Adrenal gland (tissue), 12 donors: ENCODE results near the gene HSPA12A. TPM values are rescaled to one million over a fixed set of nuclear protein-coding genes. Genes with fewer than 3 reads are reported as not detected.
A peak's percentile ranks its signal among the peaks of the same experiment; 100 is the strongest.

Experiments
- DNase-seq, 7 donors: peaks; one replicate each; pipeline ENCODE4 v3.0.0-alpha.2; 2019 to 2020
- H3K27ac ChIP-seq, 5 donors: fragments of 200-600 bp; sonication (generic) in 4 of 5; 1 replicate in 3 of 5; 2 replicates in 2 of 5; pipeline versions ENCODE4 v1.5.1 to v1.8.0; 2016 to 2020; ENCODE audit warnings: mild to moderate bottlenecking in 1 of 5
- H3K27me3 ChIP-seq: fragments of 200-600 bp; 2 replicates; pipeline ENCODE4 v1.8.0; 2021
- H3K36me3 ChIP-seq, 2 donors: fragments of 200-600 bp; replicated peaks in 1 of 2; 1 replicate in 1 of 2; 2 replicates in 1 of 2; pipeline versions ENCODE4 v1.5.1 to v1.8.0; 2018 to 2022
- H3K4me1 ChIP-seq, 2 donors: fragments of 200-600 bp; replicated peaks in 1 of 2; 1 replicate in 1 of 2; 2 replicates in 1 of 2; pipeline versions ENCODE4 v1.5.1 to v1.8.0; 2018 to 2021
- H3K4me3 ChIP-seq, 4 donors: fragments of 200-600 bp; sonication (generic) in 3 of 4; one replicate each; pipeline ENCODE4 v1.5.1; 2016 to 2018
- H3K9me3 ChIP-seq, 3 donors: fragments of 200-600 bp; sonication (generic) in 1 of 3; replicated peaks in 1 of 3; 1 replicate in 2 of 3; 2 replicates in 1 of 3; pipeline versions ENCODE4 v1.5.1 to v1.8.0; 2016 to 2021
- POLR2A ChIP-seq, 2 donors: fragments of 450-650 bp; IDR thresholded peaks; one replicate each; pipeline ENCODE4 v1.6.1; 2017; ENCODE audit warnings: antibody characterized with exemption in 2 of 2, mild to moderate bottlenecking in 2 of 2, moderate library complexity in 1 of 2
- WGBS, 4 donors: extraction: QIAGEN DNeasy Blood & Tissue Kit in 2 of 4; methylation state at CpG; one replicate each; pipeline versions ENCODE4 v1.1.5 to v1.1.7; 2013 to 2017; 5-methylcytosine and 5-hydroxymethylcytosine counted together
- intact Hi-C, 2 donors: fragments of 100-400 bp; cut with DNase I; formaldehyde crosslinking; loops; one replicate each; pipeline versions ENCODE4 v1.14.1 to v1.15.0; 2022 to 2023
- polyA plus RNA-seq, 3 donors: library from polyadenylated mRNA; stranded (reverse); fragments of 200-250 nt in 2 of 3; fragments of 350-450 nt in 1 of 3; fragmentation: Illumina TruSeq in 1 of 3; extraction: RNeasy Lipid Tissue Mini Kit (QIAGEN cat#74804) in 1 of 3; gene quantifications; one replicate each; pipeline ENCODE4 v1.2.3, GENCODE V29; 2013 to 2014
- total RNA-seq, 9 donors: library from RNA; depleted of rRNA in 4 of 9; stranded (reverse); fragments of >200 nt in 4 of 9; fragments of 120-200 nt in 1 of 9; fragmentation: NEBNext Ultra II Directional in 1 of 9; extraction: Animal tissue kit (Norgen Biotek cat#: 25700) in 1 of 9; gene quantifications; one replicate each; pipeline versions ENCODE4 v1.1.0 to v1.2.4, GENCODE V29; 2013 to 2023
- TF ChIP-seq, protein P1 (sequence below), 6 experiments: fragments of 450-650 bp in 4 of 6; fragments of 200-600 bp in 2 of 6; sonication (generic) in 1 of 6; IDR thresholded peaks; 1 replicate in 5 of 6; 2 replicates in 1 of 6; pipeline versions ENCODE4 v1.5.1 to v1.8.0; 2016 to 2021; ENCODE audit warnings: antibody characterized with exemption in 6 of 6, mild to moderate bottlenecking in 2 of 6, moderate library complexity in 1 of 6
- donor health status: healthy with polysubstance abuse.
- donor health status: Bipolar disorder and iron deficiency.
- donor health status: DM: yes; HTN: yes; CAD: no.
- donor health status: DM: no; HTN: no; CAD: no.
- donor health status: DM: no; HTN: no; CAD: no.
- donor health status: DM: yes; HTN: yes; CAD: no.

The HSPA12A gene
- total and polyA plus RNA-seq, 12 donors, result 20.1 to 61.3 (median 46.3) TPM

DNA sequence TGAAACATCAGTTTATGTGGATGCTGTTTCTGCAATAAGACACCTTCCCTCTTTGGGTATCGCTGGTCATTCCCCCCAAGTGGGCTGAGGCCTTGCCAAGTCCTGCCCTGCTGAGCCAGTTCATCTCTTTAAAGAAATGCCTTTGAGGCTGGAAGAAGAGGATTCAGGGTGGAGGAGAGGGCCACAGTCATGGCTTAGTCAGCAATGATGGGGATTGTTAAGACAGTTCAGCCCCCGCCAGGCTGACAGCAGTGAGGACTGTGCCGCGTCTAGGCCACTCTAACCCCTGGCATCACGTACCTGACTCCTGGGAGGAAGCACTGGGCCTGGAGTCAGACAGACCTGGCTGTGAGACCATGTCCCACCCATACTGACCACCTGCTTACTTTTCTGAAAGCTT is 73.3 kb downstream of the HSPA12A start:
- H3K27ac ChIP-seq, result peak overlapping the region in 1 of 5 donors; percentile 29

DNA sequence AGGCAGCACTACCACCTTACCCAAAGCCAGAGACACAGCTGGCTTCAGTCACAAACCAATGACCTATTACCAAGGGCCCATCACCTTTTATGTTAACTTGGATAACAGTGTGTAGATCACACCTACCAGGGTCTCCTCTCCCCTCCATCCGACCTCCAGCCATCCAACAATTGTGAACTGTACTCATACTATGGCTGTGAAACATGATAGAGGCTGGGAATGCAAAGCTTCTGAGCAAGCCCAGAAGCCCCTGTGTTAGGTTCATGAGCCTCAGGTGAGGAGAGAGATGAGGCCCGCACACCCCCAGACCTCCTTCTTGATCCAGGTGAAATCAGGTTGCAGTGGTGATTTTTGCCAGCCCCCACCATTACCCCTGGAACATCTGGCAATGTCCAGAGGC is 73.9 kb downstream of the HSPA12A start:
- peaks cover 6 to 33% of the 10 kb centered on the region in 2 donors for H3K4me1 ChIP-seq
- DNase-seq, result no peak

More for the DNA sequence above, 73.3 kb downstream of the HSPA12A start:
- Histone ChIP-seq H3K9me3 (no peaks in the 10 kb centered on the region), H3K4me1 (peaks cover 6 to 33% of the 10 kb centered on the region in 2 donors), H3K4me3 (no peak overlapping the region), H3K36me3 (no peaks in the 10 kb centered on the region), H3K27me3 (no peaks in the 10 kb centered on the region)
- WGBS, 4 donors, result 80 to 89% (median 83%) methylated on average over 3 to 5 of the region's 5 CpGs
- TF ChIP-seq, protein P1, sequence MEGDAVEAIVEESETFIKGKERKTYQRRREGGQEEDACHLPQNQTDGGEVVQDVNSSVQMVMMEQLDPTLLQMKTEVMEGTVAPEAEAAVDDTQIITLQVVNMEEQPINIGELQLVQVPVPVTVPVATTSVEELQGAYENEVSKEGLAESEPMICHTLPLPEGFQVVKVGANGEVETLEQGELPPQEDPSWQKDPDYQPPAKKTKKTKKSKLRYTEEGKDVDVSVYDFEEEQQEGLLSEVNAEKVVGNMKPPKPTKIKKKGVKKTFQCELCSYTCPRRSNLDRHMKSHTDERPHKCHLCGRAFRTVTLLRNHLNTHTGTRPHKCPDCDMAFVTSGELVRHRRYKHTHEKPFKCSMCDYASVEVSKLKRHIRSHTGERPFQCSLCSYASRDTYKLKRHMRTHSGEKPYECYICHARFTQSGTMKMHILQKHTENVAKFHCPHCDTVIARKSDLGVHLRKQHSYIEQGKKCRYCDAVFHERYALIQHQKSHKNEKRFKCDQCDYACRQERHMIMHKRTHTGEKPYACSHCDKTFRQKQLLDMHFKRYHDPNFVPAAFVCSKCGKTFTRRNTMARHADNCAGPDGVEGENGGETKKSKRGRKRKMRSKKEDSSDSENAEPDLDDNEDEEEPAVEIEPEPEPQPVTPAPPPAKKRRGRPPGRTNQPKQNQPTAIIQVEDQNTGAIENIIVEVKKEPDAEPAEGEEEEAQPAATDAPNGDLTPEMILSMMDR (IDR thresholded peaks at IDR 0.05), result no peak
- TF ChIP-seq POLR2A (IDR thresholded peaks at IDR 0.05), result no peak
- no peak for DNase-seq
- intact Hi-C loops, result no loop called here

DNA sequence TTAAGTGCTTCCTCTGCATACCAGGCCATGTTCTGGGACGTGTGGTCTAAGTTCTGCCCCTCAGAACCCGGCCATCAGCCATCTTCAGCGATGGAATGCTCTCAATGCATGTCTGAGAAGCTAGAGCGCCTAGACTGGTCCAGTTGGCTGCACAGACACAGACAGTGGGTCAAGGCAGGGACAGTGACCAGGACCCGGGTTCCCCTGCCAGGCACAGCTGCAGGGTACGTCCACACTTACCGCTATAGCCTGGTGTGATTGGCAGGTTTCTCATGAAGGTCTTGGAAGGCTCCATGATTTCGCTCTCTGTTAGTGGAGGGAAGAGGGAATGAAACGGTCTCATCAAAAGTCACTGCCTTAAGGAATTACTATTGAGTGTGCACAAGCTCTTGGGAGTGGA is 74.3 kb downstream of the HSPA12A start:
- Histone ChIP-seq H3K9me3 (no peaks in the 10 kb centered on the region), H3K36me3 (no peaks in the 10 kb centered on the region), H3K27me3 (no peaks in the 10 kb centered on the region), H3K27ac (no peak overlapping the region), H3K4me3 (no peak overlapping the region), H3K4me1 (peaks cover 6 to 33% of the 10 kb centered on the region in 2 donors)
- intact Hi-C loops, result no loop called here
- TF ChIP-seq POLR2A (IDR thresholded peaks at IDR 0.05), result no peak
- TF ChIP-seq, protein P1 (IDR thresholded peaks at IDR 0.05), result no peak
- 94 to 98% (median 94%) methylated on average over 9 of the region's 9 CpGs for WGBS, 4 donors
- no peak for DNase-seq

More for the DNA sequence above, 73.9 kb downstream of the HSPA12A start:
- no peak overlapping the region for H3K4me3 ChIP-seq
- no peaks in the 10 kb centered on the region for H3K36me3 ChIP-seq
- 91 to 100% (median 91%) methylated on average over 2 of the region's 2 CpGs for WGBS, 4 donors
- H3K9me3 ChIP-seq, result no peaks in the 10 kb centered on the region
- TF ChIP-seq, protein P1 (IDR thresholded peaks at IDR 0.05), result no peak
- TF ChIP-seq POLR2A (IDR thresholded peaks at IDR 0.05), result no peak
- H3K27me3 ChIP-seq, result no peaks in the 10 kb centered on the region
- intact Hi-C loops, result no loop called here
- H3K27ac ChIP-seq, result no peak overlapping the region

DNA sequence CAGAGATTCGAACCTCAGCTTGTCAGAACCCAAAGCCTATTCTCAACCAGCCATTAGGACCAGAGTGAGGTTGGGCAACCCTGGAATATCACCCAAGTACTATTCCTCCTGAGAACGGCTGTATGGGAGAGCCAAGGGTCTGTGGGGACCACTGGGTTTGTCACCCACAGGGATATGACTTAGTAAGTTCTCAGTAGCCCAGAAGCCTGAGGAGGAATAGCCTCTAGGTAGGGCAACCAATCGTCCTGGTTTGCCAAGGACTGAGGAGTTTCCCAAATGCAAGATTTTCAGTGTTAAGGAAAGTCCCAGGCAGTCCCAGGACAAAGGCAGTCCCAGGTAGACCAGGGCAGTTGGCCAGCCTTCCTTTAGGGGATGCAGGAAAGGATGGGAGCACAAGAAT is 74.9 kb downstream of the HSPA12A start:
- Histone ChIP-seq H3K27ac (no peak overlapping the region), H3K36me3 (no peaks in the 10 kb centered on the region), H3K4me1 (peaks cover 6 to 33% of the 10 kb centered on the region in 2 donors), H3K9me3 (no peaks in the 10 kb centered on the region), H3K27me3 (no peaks in the 10 kb centered on the region), H3K4me3 (no peak overlapping the region)
- no peak for TF ChIP-seq POLR2A (IDR thresholded peaks at IDR 0.05)
- TF ChIP-seq, protein P1 (IDR thresholded peaks at IDR 0.05), result no peak
- WGBS, 4 donors, result 84 to 90% (median 88%) methylated on average over 3 of the region's 3 CpGs
- DNase-seq, result no peak
- intact Hi-C loops, result no loop called here
